A172 (cell line): ENCODE results near the gene DENND1C. TPM values are rescaled to one million over a fixed set of nuclear protein-coding genes. Genes with fewer than 3 reads are reported as not detected.
A peak's percentile ranks its signal among the peaks of the same experiment; 100 is the strongest.

Experiments used
- DNase-seq: peaks from one replicate; pipeline ENCODE4 v3.0.0-alpha.2; 2015; ENCODE audit warnings: low spot score
- total RNA-seq: library from RNA; depleted of rRNA; stranded (reverse); fragments of >200 nt; shearing (Covaris generic); gene quantifications from 2 replicates; pipeline ENCODE4 v1.2.3, GENCODE V29; 2014; rRNA removed

DENND1C gene
- total RNA-seq, 1 experiment from 2014 or later: not detected

- peak; percentile 100 for DNase-seq
These were observed 56.5 kb downstream of the DENND1C start for GRCh38 chr19:6424939-6425731.

DNA sequence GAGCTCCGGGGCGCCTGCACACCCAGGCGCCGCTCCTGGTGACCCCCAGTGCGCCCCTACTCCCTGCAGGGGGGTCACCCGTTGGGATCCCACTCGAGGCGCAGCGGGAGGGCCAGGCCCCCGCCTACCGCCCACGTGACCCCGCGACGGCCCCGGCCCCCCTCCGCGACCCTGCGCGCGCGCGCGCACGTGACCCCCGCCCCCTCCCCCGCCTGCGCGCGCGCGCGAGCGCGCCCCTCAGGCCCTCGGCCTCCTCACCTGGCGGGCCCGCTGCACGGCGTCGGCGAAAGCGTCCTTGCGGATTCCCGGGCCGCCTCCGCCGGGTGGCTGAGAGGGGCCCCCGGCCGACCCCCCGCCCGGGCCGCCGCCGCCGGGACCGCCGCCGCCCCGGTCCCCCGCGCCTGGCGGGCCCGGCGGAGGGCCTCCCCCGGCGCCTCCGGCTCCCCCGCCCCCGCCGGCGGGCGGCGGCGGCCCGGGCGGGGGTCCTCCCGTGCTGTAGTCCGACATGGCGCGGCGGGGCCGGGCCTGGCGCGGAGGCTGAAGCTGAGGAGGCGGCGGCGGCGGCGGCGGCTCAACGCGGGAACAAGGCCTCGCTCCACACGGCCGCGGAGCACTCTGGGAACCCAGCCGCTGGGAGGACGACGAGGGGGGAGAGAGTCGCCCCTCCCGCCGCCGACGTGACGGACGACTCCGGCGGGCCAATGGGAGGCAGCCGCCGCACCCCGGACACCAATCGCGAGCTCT lies 57.2 kb downstream of the DENND1C start, which contains the start of gene KHSRP:
Gene KHSRP, minus strand, starts transcription at position 617 of the 744 bp plus-strand sequence. Its CDS starts 110 bp downstream, at position 507.
- no peak for DNase-seq

DNA sequence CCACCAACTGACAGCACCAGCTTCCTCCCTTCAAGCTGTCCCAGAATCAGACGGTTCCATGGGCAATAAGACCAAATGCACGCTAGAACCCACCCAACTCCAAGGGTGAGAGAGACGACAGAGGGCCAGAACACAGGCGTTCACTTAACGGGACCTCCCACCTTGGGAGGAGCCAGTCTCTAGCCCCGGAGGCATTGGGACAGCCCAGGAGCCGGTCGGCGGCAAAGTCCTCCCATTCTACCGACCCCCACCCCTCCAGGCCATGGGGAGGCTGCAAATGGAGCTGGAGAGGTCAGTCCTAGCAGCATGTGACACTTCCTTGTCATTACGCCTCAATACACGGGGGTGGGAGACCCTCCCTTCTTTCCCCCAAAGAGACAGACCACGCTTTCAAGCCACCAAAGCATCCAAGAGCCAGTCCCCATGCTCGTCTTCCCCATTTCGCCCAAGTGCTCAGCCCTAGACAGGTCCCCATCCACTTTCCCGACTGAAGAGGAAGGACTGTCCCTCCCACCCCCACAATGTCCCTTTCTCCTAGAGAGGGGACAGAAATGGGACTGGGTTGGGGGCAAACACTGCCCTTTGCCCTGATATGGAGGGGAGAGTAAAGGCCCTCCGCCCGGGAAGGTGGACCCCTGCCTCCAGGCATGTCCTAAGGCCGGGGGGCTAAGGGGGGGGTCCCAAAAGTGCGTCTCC lies 57.9 kb downstream of the DENND1C start:
- peak; percentile 38 for DNase-seq

DNA sequence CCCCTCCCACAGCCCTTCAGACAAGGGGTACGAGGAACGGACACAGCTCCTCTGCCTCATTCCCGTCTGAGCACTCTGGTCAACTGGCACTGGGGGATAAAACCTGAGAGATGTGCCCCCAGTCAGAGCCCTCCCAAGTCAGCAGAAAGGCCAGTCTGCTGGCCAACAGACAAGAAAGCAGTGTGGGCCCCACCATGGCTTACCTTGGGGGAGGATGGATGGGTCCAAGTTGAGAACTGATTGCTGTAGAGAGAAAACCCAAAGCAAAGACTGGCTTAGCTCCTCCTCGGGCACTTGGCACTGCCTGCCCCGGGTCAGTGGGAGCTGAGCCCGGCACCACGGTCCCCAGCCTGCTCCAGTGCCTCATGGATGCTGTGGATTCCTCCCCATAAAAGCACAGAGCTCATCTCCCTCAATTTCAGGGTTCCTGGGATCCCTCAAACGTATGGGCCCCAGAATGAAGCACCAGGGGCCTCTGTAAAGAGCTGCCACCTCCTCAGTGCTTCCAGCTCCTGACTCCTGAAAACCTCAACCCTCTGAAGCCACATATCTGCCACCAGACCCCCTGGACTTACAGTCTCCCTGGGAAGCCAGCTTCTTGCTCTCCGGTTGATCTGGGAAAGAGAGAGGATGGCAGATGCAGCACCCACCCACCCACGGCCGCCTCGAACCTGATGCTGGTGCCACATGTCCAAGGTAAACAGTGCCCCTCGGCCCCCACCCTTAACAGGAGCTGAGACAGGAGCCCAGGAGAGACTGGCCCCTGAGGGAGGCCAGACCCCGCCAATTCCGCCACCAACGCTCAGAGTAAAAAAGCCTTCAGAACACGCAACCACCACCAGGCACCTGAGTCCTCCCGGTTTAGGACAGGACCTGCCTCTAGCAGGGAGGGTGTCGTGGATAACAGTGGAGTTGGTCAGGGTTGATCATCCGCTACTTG lies 60.2 kb downstream of the DENND1C start:
- DNase-seq: no peak

GRCh38 chr19:6418562-6418932 lies 63.0 kb downstream of the DENND1C start:
- no peak for DNase-seq

DNA sequence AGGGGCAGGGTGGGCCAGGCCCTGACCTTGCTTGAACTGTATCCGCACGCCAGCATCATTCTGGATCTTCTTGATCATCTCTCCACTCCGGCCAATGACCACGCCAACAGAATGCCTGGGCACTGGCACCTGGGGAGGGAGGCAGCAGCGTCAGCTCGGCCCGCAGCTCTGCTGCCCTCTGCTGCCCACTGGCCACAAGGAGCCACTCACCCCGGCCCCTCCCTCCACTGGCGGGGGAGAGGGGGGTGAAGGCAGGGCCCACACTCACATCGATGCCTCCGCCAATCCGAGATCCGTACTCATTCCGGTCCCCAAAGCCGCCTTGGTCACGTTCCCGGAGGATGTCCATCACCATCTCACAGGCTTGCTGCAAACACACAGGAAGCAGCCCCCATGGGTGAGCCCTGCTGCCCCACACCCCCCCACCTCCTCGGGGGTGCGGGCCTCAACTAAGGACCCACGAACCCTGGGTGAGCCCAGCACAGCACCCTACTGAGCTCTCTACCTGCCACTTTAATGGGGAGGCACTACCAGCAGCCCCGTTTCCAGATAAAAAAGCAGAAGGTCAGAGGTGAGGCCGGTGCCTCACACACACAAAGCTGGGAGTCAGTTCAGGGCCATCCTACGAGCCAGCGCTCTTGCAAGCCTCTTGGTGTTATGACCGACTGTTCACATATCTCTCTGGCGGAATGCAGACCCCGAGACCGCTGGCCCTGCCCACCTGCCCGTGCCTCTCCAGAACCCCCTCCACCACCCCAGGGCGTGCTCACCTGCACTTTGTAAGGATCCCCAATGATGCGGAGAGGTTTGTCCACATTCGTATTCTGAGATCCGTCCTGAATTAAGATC lies 63.6 kb downstream of the DENND1C start:
- DNase-seq: peak; percentile 35

Other genes starting within 250 kb of the DENND1C start
- 14.4 and 16.1 TPM in 2 replicates for gene MLLT1, start 201.8 kb downstream of the DENND1C start, total RNA-seq
- gene ACER1, start 148.2 kb downstream of the DENND1C start, total RNA-seq: not detected in 2 replicates
- 111 and 113 TPM in 2 replicates for gene CLPP, start 120.3 kb downstream of the DENND1C start, total RNA-seq
- 63.5 and 66.2 TPM in 2 replicates for gene ALKBH7, start 109.0 kb downstream of the DENND1C start, total RNA-seq
- gene PSPN, start 105.9 kb downstream of the DENND1C start, total RNA-seq: 1.8 and 2.3 TPM in 2 replicates
- gene GTF2F1, start 88.6 kb downstream of the DENND1C start, total RNA-seq: 76.6 and 93.8 TPM in 2 replicates
- gene KHSRP, start 57.0 kb downstream of the DENND1C start, total RNA-seq: 100.0 and 131 TPM in 2 replicates
- 1.7 TPM in 1 of 2 replicates, not detected in the other for gene SLC25A41, start 48.0 kb downstream of the DENND1C start, total RNA-seq
- gene SLC25A23, start 22.0 kb downstream of the DENND1C start, total RNA-seq: 65.8 and 105 TPM in 2 replicates
- gene CRB3, start 17.5 kb downstream of the DENND1C start, total RNA-seq: not detected in 2 replicates
- 9.1 and 12.6 TPM in 2 replicates for gene TUBB4A, start 20.5 kb upstream of the DENND1C start, total RNA-seq
- gene TNFSF9, start 49.2 kb upstream of the DENND1C start, total RNA-seq: not detected in 2 replicates
- 22.7 and 57.3 TPM in 2 replicates for gene CD70, start 109.4 kb upstream of the DENND1C start, total RNA-seq
- gene TNFSF14, start 188.4 kb upstream of the DENND1C start, total RNA-seq: 0.10 TPM in 1 of 2 replicates, not detected in the other
- 0.47 and 1.9 TPM in 2 replicates for gene C3, start 238.9 kb upstream of the DENND1C start, total RNA-seq